ENCODE results near the gene DNAJC18. TPM values are rescaled to one million over a fixed set of nuclear protein-coding genes. Genes with fewer than 3 reads are reported as not detected.
A peak's percentile ranks its signal among the peaks of the same experiment; 100 is the strongest.

Gene DNAJC18
- total and polyA plus RNA-seq, 2 of the 4 experiments (the other 2 are of a cell fraction), result 8.5 to 11.1 TPM

DNA sequence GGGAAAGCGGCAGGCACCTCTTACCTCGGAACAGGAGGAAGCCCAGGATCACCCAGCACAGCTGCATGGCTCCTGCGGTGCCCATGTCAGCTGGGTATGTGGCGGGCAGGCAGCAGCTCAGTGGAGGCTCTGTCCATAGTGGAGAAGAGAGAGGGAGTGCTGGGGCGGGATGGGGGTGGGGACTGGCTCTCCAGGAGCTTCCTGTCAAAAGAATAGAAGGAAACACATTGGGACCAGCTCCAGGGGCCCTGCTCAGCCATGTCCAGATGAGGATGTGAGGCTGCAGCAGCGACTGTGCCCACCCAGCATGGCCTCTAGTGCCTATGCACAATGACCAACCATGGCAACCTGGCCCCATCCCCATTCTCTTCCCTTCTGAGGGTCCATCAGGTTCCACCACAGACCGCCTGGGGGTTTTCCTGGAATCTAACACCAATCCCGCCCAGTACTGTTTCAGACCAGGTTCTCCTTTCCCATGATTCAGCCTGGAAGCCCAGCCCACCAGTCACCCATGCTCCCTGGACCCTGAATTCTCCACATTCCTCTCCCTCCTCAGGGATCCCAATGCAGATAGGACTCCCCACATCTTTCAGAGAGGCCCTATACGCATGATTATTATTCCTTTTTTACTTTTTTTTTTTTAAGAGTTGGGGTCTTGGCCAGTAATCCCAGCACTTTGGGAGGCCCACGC is 23.4 kb upstream of the DNAJC18 start, which contains the start of gene ECSCR:
ECSCR (minus strand) TSS at position 158 of the 691 bp plus-strand sequence; CDS start at position 85, 73 bp downstream.
- no TSS peak for BruUV-seq (replicated peaks)
- POLR2A ChIA-PET (ENCODE audit: unreplicated experiment), result no interaction called here
- Histone ChIP-seq H2AFZ (replicated peaks; ENCODE audit: low read length, poor library complexity) (peak within 1 kb of the TSS; percentile 76), H3K4me1 (ENCODE audit: control insufficient read depth, insufficient read depth, low read length) (peaks cover 23% of the 10 kb centered on the region), H3K27me3 (ENCODE audit: control insufficient read depth, insufficient read depth, low read length) (no peaks in the 10 kb centered on the region), H3K9me1 (ENCODE audit: insufficient read depth, low read length) (peaks cover 18% of the 10 kb centered on the region), H4K5ac (ENCODE audit: low read depth, low read length) (peak within 1 kb of the TSS; percentile 53; the same call in 1 of the 2 replicates), H2BK20ac (ENCODE audit: low read depth, low read length) (peak within 1 kb of the TSS; percentile 87), H3K18ac (ENCODE audit: low read depth, low read length) (peak within 1 kb of the TSS; percentile 82; the same call in 1 of the 2 replicates), H3K4ac (ENCODE audit: low read depth, low read length) (peak within 1 kb of the TSS; percentile 85), H2BK5ac (ENCODE audit: low read depth, low read length, poor library complexity, severe bottlenecking) (peak within 1 kb of the TSS; percentile 78), H4K8ac (ENCODE audit: low read depth in 2 of 2, low read length in 2 of 2) (peak within 1 kb of the TSS; percentile 42 to 72), H3K4me3 (ENCODE audit: insufficient read depth, low read depth, low read length) (no peak within 1 kb of the TSS), H2BK120ac (ENCODE audit: low read depth, low read length) (peak within 1 kb of the TSS; percentile 84), H3K36me3 (ENCODE audit: control insufficient read depth, insufficient read depth, low read length) (no peaks in the 10 kb centered on the region), H3K27ac (ENCODE audit: insufficient read depth, low read length) (peak within 1 kb of the TSS; percentile 6; the same call in 1 of the 2 replicates), H4K20me1 (ENCODE audit: insufficient read depth, low read length) (no peaks in the 10 kb centered on the region), H3K9me3 (ENCODE audit: control insufficient read depth, insufficient read depth, low read length) (no peaks in the 10 kb centered on the region), H2AK5ac (ENCODE audit: low read depth, low read length) (peak within 1 kb of the TSS; percentile 82), H3K23ac (ENCODE audit: low read depth, low read length) (peak within 1 kb of the TSS; percentile 77; the same call in 1 of the 2 replicates), H3K56ac (ENCODE audit: extremely low read depth, insufficient read depth, low read length) (no peak within 1 kb of the TSS), H2BK15ac (ENCODE audit: low read depth, low read length) (peak within 1 kb of the TSS; percentile 79; the same call in 2 of the 3 replicates), H2AK9ac (replicated peaks; ENCODE audit: low read depth, low read length, poor library complexity) (peak within 1 kb of the TSS; percentile 81), H3K4me2 (ENCODE audit: low read depth, low read length) (peak within 1 kb of the TSS; percentile 56; the same call in 1 of the 2 replicates), H4K91ac (ENCODE audit: insufficient read depth, low read depth, low read length) (peak within 1 kb of the TSS; percentile 79), H3K9ac (ENCODE audit: low read depth, low read length) (no peak within 1 kb of the TSS), H3K14ac (replicated peaks; ENCODE audit: low read depth, low read length) (peak within 1 kb of the TSS; percentile 81), H3K79me1 (ENCODE audit: low read depth in 1 of 2, low read length in 2 of 2) (no peaks in the 10 kb centered on the region; a peak in 1 of 4 replicates)
- intact Hi-C loops (cut with micrococcal nuclease), result no loop called here
- TF ChIP-seq, protein P1, sequence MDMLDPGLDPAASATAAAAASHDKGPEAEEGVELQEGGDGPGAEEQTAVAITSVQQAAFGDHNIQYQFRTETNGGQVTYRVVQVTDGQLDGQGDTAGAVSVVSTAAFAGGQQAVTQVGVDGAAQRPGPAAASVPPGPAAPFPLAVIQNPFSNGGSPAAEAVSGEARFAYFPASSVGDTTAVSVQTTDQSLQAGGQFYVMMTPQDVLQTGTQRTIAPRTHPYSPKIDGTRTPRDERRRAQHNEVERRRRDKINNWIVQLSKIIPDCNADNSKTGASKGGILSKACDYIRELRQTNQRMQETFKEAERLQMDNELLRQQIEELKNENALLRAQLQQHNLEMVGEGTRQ (IDR thresholded peaks at IDR 0.05; ENCODE audit: low read depth, low read length), result no peak
- TF ChIP-seq BHLHE40 (IDR thresholded peaks at IDR 0.05; ENCODE audit: low read depth, low read length), result no peak
- no peak for TF ChIP-seq NFE2L2 (IDR thresholded peaks at IDR 0.05; ENCODE audit: low read depth, low read length)
- no peak for TF ChIP-seq RFX5 (IDR thresholded peaks at IDR 0.05; ENCODE audit: low read depth, low read length)
- TF ChIP-seq, protein P2, sequence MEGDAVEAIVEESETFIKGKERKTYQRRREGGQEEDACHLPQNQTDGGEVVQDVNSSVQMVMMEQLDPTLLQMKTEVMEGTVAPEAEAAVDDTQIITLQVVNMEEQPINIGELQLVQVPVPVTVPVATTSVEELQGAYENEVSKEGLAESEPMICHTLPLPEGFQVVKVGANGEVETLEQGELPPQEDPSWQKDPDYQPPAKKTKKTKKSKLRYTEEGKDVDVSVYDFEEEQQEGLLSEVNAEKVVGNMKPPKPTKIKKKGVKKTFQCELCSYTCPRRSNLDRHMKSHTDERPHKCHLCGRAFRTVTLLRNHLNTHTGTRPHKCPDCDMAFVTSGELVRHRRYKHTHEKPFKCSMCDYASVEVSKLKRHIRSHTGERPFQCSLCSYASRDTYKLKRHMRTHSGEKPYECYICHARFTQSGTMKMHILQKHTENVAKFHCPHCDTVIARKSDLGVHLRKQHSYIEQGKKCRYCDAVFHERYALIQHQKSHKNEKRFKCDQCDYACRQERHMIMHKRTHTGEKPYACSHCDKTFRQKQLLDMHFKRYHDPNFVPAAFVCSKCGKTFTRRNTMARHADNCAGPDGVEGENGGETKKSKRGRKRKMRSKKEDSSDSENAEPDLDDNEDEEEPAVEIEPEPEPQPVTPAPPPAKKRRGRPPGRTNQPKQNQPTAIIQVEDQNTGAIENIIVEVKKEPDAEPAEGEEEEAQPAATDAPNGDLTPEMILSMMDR (conservative IDR thresholded peaks at IDR 0.05; ENCODE audit: low read depth, low read length), result no peak
- no peak for TF ChIP-seq MXI1 (IDR thresholded peaks at IDR 0.05; ENCODE audit: borderline replicate concordance, low read depth, low read length)
- no peak for TF ChIP-seq ELK1 (IDR thresholded peaks at IDR 0.05; ENCODE audit: borderline replicate concordance, low read depth, low read length)
- no peak for TF ChIP-seq CHD1 (IDR thresholded peaks at IDR 0.05; ENCODE audit: low read depth, low read length)
- no peak for TF ChIP-seq FOS (IDR thresholded peaks at IDR 0.05; ENCODE audit: low read depth, low read length)
- TF ChIP-seq MAZ (IDR thresholded peaks at IDR 0.05; ENCODE audit: borderline replicate concordance, low read depth, low read length), result no peak
- in situ Hi-C loops (cut with MboI; ENCODE audit: low sequenced_read_pairs), result no loop called here
- 77% methylated on average over 6 of the region's 10 CpGs; no CpG with 5 or more reads in 1 of the 2 experiments for WGBS, 2 experiments (ENCODE audit: extremely low coverage in 2 of 2, insufficient read length in 1 of 2)
- CTCF ChIA-PET, result no interaction called here
- dilution Hi-C loops (cut with HindIII; ENCODE audit: low sequenced_read_pairs, unreplicated experiment), result no loop called here
- ATAC-seq (ENCODE audit: low read depth), result no peak
- no peak for DNase-seq
